PC-3 (cell line): Measurements from ENCODE around the gene CCDC91.

Experiments
- CTCF ChIP-seq: fragments of 300-600 bp; sonication (generic); conservative IDR thresholded peaks from 2 replicates; pipeline ENCODE4 v1.5.1; 2017; ENCODE audit warnings: antibody characterized with exemption, low read depth, mild to moderate bottlenecking, low read length
- EZH2 ChIP-seq: fragments of 300-600 bp; sonication (generic); IDR thresholded peaks from one replicate; pipeline ENCODE4 v1.6.1; 2017; ENCODE audit warnings: antibody characterized with exemption, mild to moderate bottlenecking, low read length; ENCODE audit not compliant: unreplicated experiment
- EZH2phosphoT487 ChIP-seq: fragments of 300-600 bp; sonication (generic); IDR thresholded peaks from 2 replicates; pipeline ENCODE4 v1.6.1; 2018; ENCODE audit warnings: mild to moderate bottlenecking, antibody characterized with exemption, low read length, borderline replicate concordance

DNA sequence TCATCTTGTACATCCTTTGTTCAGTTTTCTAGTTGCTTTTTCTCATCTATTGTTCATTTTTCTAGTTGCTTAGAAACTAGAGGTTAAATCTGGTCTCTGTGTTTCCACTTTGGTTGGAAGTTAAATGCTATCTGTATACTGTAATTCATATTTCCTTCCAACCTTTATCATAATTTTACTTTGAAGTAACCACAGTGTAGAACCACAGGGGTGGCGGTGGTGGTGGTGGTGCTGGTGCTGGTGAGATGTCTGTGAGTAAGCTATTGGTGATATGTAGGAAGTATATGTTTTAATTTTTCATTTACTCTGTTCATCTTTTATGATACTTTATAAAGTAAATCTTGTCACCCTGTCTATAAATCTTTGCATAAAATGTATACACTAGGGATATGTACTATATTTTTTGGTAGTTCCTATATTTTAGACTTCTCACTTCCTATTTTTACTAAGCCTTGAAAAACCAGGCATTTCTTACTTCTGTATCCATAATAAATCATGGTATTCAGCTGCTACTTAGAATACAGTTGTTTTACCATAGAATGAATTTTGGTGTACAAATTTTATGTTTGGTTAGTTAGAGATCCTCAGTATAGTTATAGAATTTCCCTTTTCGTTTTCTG, 31.9 kb downstream of the CCDC91 start:
- TF ChIP-seq CTCF (no peak), EZH2 (no peak), EZH2phosphoT487 (no peak)
